Osteocyte (in vitro differentiated cells): ENCODE data around the gene TFRC. TPM values are rescaled to one million over a fixed set of nuclear protein-coding genes. Genes with fewer than 3 reads are reported as not detected.
A peak's percentile ranks its signal among the peaks of the same experiment; 100 is the strongest.

ENCODE experiments used
- DNase-seq: peaks from one replicate; pipeline ENCODE4 v3.0.0; 2021; ENCODE audit warnings: mixed read lengths; ENCODE audit not compliant: unreplicated experiment; ENCODE audit errors: extremely low spot score
- H3K27ac Mint-ChIP-seq: one replicate; pipeline ENCODE4 v1.8.0; 2021; ENCODE audit warnings: mild to moderate bottlenecking, mixed read lengths; ENCODE audit not compliant: unreplicated experiment
- H3K27me3 Mint-ChIP-seq: one replicate; pipeline ENCODE4 v1.8.0; 2021; ENCODE audit warnings: mixed read lengths; ENCODE audit not compliant: unreplicated experiment
- H3K36me3 Mint-ChIP-seq: one replicate; pipeline ENCODE4 v1.8.0; 2021; ENCODE audit warnings: mixed read lengths; ENCODE audit not compliant: unreplicated experiment
- H3K4me1 Mint-ChIP-seq: one replicate; pipeline ENCODE4 v1.8.0; 2021; ENCODE audit warnings: mixed read lengths; ENCODE audit not compliant: unreplicated experiment
- H3K4me3 Mint-ChIP-seq: one replicate; pipeline ENCODE4 v1.8.0; 2021; ENCODE audit warnings: mild to moderate bottlenecking, moderate library complexity, mixed read lengths; ENCODE audit not compliant: unreplicated experiment
- H3K9me3 Mint-ChIP-seq: one replicate; pipeline ENCODE4 v1.8.0; 2021; ENCODE audit warnings: mixed read lengths; ENCODE audit not compliant: unreplicated experiment
- total RNA-seq: library from RNA; stranded (reverse); gene quantifications from 2 replicates; pipeline ENCODE4 v1.2.1, GENCODE V29; 2021
- TF ChIP-seq, protein P1 (sequence below): fragments of 200-600 bp; sonication (generic); IDR thresholded peaks from 2 replicates; pipeline ENCODE4 v1.5.0; 2021; ENCODE audit warnings: antibody characterized with exemption, mild to moderate bottlenecking, moderate library complexity

TFRC gene
- total RNA-seq, 1 donor from 2014 or later: 84.6 TPM

GRCh38 chr3:196012941-196013476 is 68.9 kb downstream of the TFRC start:
- Mint-ChIP-seq H3K9me3 (peaks cover 9% of the 10 kb centered on the region), H3K27me3 (peaks cover 38% of the 10 kb centered on the region), H3K4me3 (no peak overlapping the region), H3K4me1 (peaks cover 4% of the 10 kb centered on the region), H3K27ac (no peak overlapping the region), H3K36me3 (no peaks in the 10 kb centered on the region)
- DNase-seq: peak; percentile 71
- TF ChIP-seq, protein P1, sequence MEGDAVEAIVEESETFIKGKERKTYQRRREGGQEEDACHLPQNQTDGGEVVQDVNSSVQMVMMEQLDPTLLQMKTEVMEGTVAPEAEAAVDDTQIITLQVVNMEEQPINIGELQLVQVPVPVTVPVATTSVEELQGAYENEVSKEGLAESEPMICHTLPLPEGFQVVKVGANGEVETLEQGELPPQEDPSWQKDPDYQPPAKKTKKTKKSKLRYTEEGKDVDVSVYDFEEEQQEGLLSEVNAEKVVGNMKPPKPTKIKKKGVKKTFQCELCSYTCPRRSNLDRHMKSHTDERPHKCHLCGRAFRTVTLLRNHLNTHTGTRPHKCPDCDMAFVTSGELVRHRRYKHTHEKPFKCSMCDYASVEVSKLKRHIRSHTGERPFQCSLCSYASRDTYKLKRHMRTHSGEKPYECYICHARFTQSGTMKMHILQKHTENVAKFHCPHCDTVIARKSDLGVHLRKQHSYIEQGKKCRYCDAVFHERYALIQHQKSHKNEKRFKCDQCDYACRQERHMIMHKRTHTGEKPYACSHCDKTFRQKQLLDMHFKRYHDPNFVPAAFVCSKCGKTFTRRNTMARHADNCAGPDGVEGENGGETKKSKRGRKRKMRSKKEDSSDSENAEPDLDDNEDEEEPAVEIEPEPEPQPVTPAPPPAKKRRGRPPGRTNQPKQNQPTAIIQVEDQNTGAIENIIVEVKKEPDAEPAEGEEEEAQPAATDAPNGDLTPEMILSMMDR: no peak

DNA sequence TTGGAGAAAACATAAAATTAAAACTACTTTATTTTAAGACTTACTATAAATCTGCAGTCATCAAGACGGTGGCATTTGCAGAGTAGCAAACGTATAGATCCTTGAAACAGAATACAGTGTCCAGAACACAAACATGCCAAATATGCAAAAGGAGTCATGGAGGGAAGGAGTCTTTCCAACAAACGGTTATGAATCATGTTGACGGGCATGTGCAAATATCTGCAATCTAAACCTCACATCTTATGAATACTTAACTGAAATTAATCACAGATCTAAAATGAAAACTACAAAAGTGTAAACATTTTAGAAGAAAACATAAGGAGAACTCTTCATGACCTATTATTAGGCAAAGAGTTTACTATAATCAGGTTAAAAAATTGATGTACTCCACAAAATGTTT is 69.4 kb downstream of the TFRC start:
- H3K4me1 Mint-ChIP-seq: peaks cover 4% of the 10 kb centered on the region
- H3K27me3 Mint-ChIP-seq: peaks cover 39% of the 10 kb centered on the region
- peaks cover 9% of the 10 kb centered on the region for H3K9me3 Mint-ChIP-seq
- no peaks in the 10 kb centered on the region for H3K36me3 Mint-ChIP-seq
- no peak for DNase-seq
- H3K4me3 Mint-ChIP-seq: no peak overlapping the region
- TF ChIP-seq, protein P1: no peak
- H3K27ac Mint-ChIP-seq: no peak overlapping the region

DNA sequence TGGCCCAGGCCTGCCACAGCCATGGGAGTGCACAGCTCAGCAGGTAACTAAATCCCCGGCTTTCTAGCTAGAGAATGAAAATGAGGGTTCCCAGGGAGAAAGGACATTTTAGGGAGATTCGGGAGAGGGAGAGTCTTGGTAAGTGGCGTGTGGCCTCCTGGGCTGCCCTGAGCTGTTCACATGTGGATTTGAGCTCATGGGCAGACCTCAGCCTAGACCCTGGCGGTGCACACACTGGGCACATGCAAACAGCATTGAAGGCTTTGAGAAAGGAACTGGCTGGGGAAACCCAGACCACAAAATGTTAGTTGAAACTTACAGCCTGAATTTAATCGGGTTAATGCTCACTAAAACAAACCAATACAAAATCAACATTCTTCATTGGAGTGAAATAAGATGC is 72.4 kb downstream of the TFRC start:
- no peak overlapping the region for H3K4me3 Mint-ChIP-seq
- DNase-seq: peak; percentile 80
- peaks cover 37% of the 10 kb centered on the region for H3K27me3 Mint-ChIP-seq
- no peaks in the 10 kb centered on the region for H3K36me3 Mint-ChIP-seq
- no peak overlapping the region for H3K27ac Mint-ChIP-seq
- H3K9me3 Mint-ChIP-seq: peaks cover 9% of the 10 kb centered on the region
- TF ChIP-seq, protein P1: no peak
- no peaks in the 10 kb centered on the region for H3K4me1 Mint-ChIP-seq

GRCh38 chr3:196008929-196009328 is 73.0 kb downstream of the TFRC start:
- Mint-ChIP-seq H3K9me3 (peaks cover 9% of the 10 kb centered on the region), H3K36me3 (no peaks in the 10 kb centered on the region)
- TF ChIP-seq, protein P1: no peak

DNA sequence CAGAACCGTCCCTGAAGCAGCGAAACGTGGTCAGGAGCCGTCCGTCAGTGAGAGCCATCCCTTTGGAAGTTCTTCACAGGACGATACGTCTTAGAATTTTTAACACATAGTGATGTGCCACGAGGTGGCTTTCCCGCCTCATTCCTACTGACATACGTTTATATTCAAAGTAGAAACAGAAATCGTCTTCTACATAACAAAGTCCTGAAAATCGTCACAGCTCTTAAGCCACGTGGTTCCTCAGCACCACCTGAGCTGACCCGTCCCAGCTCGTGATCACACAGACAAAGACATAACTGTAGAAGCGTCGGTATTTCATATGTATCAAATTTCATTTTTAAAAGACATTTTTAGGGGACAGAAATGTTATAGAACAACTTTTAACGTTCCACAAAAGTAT is 73.5 kb downstream of the TFRC start:
- Mint-ChIP-seq H3K36me3 (no peaks in the 10 kb centered on the region), H3K27me3 (peaks cover 37% of the 10 kb centered on the region), H3K9me3 (peaks cover 9% of the 10 kb centered on the region), H3K27ac (no peak overlapping the region), H3K4me1 (no peaks in the 10 kb centered on the region), H3K4me3 (no peak overlapping the region)
- DNase-seq: peak; percentile 59
- TF ChIP-seq, protein P1: no peak

More at GRCh38 chr3:196008929-196009328, 73.0 kb downstream of the TFRC start:
- DNase-seq: peak; percentile 75
- no peak overlapping the region for H3K4me3 Mint-ChIP-seq
- no peak overlapping the region for H3K27ac Mint-ChIP-seq
- H3K4me1 Mint-ChIP-seq: no peaks in the 10 kb centered on the region
- peaks cover 37% of the 10 kb centered on the region for H3K27me3 Mint-ChIP-seq
